BE2C (cell line): ENCODE measurements around the gene NDUFAF2.

Experiments
- DNase-seq: peaks from one replicate; pipeline ENCODE4 v3.0.0-alpha.2; 2020
- H3K27me3 ChIP-seq: fragments of 250-450 bp; sonication (Bioruptor Pico); 2 replicates; pipeline ENCODE4 v1.5.1; 2020; ENCODE audit warnings: mild to moderate bottlenecking
- H3K36me3 ChIP-seq: fragments of 250-450 bp; sonication (Bioruptor Pico); 2 replicates; pipeline ENCODE4 v1.5.1; 2020; ENCODE audit warnings: mild to moderate bottlenecking
- H3K4me1 ChIP-seq: fragments of 250-450 bp; sonication (Bioruptor Pico); 2 replicates; pipeline ENCODE4 v1.5.1; 2020
- H3K4me3 ChIP-seq: 2 replicates; pipeline ENCODE4 v1.5.1; 2011; ENCODE audit warnings: low read depth, low read length
- H3K9me3 ChIP-seq: fragments of 250-450 bp; sonication (Bioruptor Pico); 2 replicates; pipeline ENCODE4 v1.5.1; 2020
- CTCF ChIP-seq: IDR thresholded peaks from 2 replicates; pipeline ENCODE4 v1.5.1; 2012; ENCODE audit warnings: mild to moderate bottlenecking, low read depth, low read length

Gene NDUFAF2

GRCh38 chr5:60958088-60958487 is 13.1 kb downstream of the NDUFAF2 start:
- H3K4me1 ChIP-seq, result no peaks in the 10 kb centered on the region
- no peak for TF ChIP-seq CTCF
- H3K27me3 ChIP-seq, result no peaks in the 10 kb centered on the region
- H3K4me3 ChIP-seq, result no peak overlapping the region
- no peak for DNase-seq
- H3K36me3 ChIP-seq, result no peaks in the 10 kb centered on the region
- H3K9me3 ChIP-seq, result no peaks in the 10 kb centered on the region

GRCh38 chr5:60958712-60959111 is 13.7 kb downstream of the NDUFAF2 start:
- no peak overlapping the region for H3K4me3 ChIP-seq
- no peak for TF ChIP-seq CTCF
- H3K27me3 ChIP-seq, result no peaks in the 10 kb centered on the region
- H3K9me3 ChIP-seq, result no peaks in the 10 kb centered on the region
- DNase-seq, result no peak
- no peaks in the 10 kb centered on the region for H3K36me3 ChIP-seq
- no peaks in the 10 kb centered on the region for H3K4me1 ChIP-seq

- Histone ChIP-seq H3K27me3 (no peaks in the 10 kb centered on the region), H3K9me3 (no peaks in the 10 kb centered on the region), H3K4me3 (no peak overlapping the region), H3K4me1 (no peaks in the 10 kb centered on the region), H3K36me3 (no peaks in the 10 kb centered on the region)
- no peak for DNase-seq
- TF ChIP-seq CTCF, result peak; percentile 7; the same call in 1 of the 2 replicates
Measured at GRCh38 chr5:60959156-60959555, 14.2 kb downstream of the NDUFAF2 start.

GRCh38 chr5:60960591-60960990 is 15.6 kb downstream of the NDUFAF2 start:
- no peak overlapping the region for H3K4me3 ChIP-seq
- DNase-seq, result no peak
- no peaks in the 10 kb centered on the region for H3K4me1 ChIP-seq
- H3K36me3 ChIP-seq, result no peaks in the 10 kb centered on the region
- peak; percentile 70 for TF ChIP-seq CTCF
- H3K27me3 ChIP-seq, result no peaks in the 10 kb centered on the region
- no peaks in the 10 kb centered on the region for H3K9me3 ChIP-seq

GRCh38 chr5:60961685-60962084 is 16.7 kb downstream of the NDUFAF2 start:
- no peak for DNase-seq

GRCh38 chr5:60972231-60972630 is 27.2 kb downstream of the NDUFAF2 start:
- Histone ChIP-seq H3K36me3 (no peaks in the 10 kb centered on the region), H3K4me1 (no peaks in the 10 kb centered on the region), H3K9me3 (no peaks in the 10 kb centered on the region), H3K27me3 (no peaks in the 10 kb centered on the region), H3K4me3 (no peak overlapping the region)
- TF ChIP-seq CTCF, result no peak
- no peak for DNase-seq

More at GRCh38 chr5:60961685-60962084, 16.7 kb downstream of the NDUFAF2 start:
- TF ChIP-seq CTCF, result no peak
- Histone ChIP-seq H3K4me1 (no peaks in the 10 kb centered on the region), H3K9me3 (no peaks in the 10 kb centered on the region), H3K4me3 (no peak overlapping the region), H3K36me3 (no peaks in the 10 kb centered on the region), H3K27me3 (no peaks in the 10 kb centered on the region)
